Measurements from ENCODE around the gene GARS1.

- TF ChIP-seq POLR2AphosphoS5 (IDR thresholded peaks at IDR 0.05) (no peak), CTCF (IDR thresholded peaks at IDR 0.05) (no peak), POLR2A (IDR thresholded peaks at IDR 0.05) (no peak)
Measured at GRCh38 chr7:30662431-30662939, 67.8 kb downstream of the GARS1 start.

Data from sigmoid colon (tissue), 4 donors.